Stimulated activated CD8-positive, alpha-beta memory T cell treated with anti-CD3 and anti-CD28 coated beads, Interleukin-15, amount 100 ng/mL, for 24 hours (primary cell): ENCODE results near the gene ZNF710.

ENCODE experiments used
- DNase-seq: peaks from one replicate; pipeline ENCODE4 v3.0.0-alpha.2; 2020; ENCODE audit warnings: low read depth

Gene ZNF710

DNA sequence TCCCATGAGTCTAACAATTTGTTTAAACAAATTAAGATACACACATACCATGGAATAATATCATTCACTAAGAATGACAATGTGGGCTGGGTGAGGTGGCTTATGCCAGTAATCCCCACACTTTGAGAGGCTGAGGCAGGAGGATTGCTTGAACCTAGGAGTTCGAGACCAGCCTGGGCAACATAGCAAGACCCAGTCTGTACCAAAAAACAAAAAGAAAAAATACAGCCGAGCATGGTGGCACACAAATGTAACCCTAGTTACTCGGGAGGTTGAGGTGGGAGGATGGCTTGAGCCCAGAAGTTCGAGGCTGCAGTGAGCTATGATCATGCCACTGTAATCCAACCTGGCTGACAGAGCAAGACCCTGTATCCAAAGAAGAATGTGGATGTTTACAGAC lies 4.0 kb upstream of the ZNF710 start:
- DNase-seq = no peak

DNA sequence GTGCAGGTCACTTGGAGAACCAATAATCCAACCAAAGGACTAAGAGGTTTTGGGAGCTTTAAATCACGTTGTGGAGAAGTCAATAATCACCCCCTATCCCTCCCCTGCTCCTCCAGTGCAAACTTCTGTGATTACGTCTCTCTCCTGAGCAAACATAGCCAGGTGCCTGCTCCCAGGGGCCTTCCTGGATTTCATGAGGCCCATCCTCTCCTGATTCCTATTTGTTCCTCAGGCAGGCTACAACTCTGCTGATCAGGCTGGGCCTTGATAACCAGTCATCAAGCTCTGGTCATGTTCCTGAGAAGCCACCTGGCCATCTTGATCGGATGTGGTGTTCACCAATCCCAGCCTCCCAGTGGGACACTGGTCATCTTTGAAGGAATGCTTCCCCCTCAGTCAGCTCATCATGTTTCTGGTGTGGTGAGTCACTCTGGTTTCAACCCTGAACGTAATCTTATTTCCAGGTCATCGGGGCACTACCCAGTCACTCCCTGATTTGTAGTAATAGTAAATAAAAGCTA lies 2.9 kb upstream of the ZNF710 start:
- DNase-seq = no peak

DNA sequence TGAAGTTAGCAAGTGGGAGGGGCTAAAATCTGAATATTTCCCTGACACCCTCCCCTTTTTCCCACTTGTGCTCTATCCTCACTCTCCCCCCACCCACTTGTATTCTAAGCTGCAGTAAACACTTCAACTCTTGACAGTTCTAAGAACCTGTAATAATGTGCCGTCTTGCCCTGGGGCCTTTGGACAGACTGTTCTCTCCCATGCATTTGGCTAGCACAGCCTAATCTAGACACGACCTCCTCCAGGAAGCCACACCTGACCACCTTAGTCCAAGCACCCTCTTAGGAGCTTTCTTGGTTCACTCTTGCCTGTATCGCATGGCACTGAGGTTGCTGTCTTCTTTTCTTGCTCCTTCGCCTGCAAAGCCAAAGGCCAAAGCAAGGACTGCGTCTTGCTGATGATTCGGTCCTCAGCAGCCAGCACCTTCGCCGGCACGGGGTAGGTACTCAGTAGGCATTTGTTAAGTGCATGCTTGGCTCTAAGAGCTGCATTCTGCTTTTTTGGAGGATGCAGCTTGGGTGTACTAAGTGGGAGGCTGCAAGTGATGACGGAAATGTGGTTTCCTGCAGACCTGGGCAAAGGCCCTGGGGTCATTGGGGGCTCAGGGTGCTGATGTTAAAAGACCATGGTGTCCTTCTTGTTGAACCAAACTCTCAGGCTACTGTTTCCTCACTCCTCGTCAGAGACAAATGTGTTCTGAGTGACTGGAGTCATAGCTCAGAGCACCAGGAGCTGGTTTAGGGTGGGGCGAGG lies 2.0 kb upstream of the ZNF710 start:
- DNase-seq = no peak

- no peak for DNase-seq
These were observed 1.4 kb upstream of the ZNF710 start for GRCh38 chr15:89999676-90000185.

- DNase-seq = no peak
These were observed 730 bp upstream of the ZNF710 start for GRCh38 chr15:90000186-90001001.

DNA sequence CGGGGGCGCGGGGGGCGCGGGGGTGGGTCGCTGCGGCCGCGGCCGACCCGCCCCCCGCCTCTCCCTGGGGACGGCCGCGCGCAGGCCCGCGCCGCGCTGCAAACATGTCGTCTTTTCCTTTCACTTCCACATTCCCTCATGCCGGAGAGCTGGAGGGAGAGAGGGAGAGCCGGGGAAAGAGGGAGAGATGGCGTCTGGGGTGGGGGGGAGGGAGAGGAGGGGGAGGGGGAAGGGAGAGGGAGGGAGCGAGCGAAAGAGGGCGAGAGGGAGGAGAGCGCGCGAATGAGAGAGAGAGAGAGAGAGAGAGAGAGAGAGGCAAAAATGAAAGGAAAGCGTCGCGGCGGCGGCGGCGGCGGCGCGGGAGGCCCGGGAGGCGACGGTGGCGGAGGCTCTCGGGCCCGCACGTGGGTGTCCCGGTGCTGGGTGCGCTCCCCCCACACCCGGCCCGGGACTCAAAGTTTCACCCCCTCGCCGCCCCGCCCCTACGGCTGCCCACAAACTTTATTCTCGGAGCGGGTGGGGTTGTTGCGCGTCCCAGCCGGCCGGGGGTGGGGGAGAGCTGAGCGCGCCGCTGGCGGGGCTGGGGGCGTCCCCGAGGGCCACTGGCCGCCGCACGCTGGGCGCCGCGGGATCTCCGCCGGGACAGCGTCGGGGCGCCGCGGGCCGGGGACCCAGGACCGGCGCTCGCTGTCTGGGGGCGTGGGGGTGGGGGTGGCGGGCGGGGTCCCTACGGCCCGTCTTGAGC lies 731 bp downstream of the ZNF710 start:
- peak; percentile 23 for DNase-seq

DNA sequence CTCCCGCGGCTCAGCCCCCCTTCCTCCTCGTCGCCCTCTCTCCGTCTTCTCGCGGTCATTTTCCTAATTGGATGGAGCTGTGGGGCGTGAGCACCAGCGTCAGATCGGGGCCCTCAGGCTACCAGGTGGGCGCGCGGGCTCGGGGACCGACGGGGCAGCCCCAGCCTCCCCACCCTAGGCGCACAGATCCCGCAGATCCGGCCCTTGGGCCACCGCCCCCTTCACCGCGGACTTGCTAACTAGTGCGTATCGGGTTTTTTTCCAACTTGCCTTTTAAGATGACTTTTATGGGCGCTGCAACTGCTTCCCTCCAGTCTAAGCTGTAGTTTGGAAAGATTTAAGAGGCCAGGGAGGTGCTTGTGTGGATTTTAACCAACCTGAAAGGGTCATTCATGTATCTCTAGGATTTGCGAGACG lies 1.3 kb downstream of the ZNF710 start:
- DNase-seq = no peak

DNA sequence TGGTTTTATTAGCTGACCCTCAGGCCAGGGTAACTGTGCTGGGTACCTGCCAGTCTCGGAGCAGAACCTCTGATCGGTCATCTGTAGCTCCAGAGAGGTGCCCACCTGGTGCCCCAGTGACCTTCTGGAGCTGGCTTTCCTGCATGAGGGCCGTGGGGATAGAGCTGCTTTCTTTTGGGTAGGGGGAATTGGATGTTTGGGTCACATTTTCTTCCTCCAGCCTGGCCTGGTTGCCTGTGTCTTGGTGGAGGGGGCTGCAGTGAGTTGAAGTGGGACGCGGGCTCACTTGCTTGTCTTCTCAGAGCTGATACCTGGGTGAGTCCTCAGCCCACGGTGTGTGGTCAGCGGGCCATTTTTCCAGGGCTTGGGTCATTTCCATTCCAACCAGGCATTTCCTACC lies 2.6 kb downstream of the ZNF710 start:
- no peak for DNase-seq

DNA sequence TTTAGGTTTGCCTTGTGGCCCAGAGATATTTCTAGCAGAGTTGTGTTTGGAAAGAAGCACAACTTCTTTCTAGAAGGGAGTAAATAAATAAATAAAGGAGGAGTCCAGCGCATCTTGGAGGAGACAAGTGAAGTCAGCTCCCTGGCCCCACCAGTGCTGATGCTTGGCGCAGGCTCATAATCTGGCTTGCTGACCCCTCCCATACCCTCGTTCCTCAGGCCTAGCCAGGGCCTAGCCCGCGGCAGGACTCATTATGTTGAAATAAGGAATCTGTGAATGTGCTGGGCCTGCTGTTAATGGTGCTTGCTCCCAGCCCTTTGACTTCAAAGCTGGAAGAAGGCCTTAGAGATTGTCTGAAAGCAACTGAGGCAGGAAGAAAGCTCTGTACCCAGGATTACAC lies 3.1 kb downstream of the ZNF710 start:
- DNase-seq = no peak

- DNase-seq = no peak
These were observed 3.5 kb downstream of the ZNF710 start for GRCh38 chr15:90004671-90005070.

GRCh38 chr15:90006217-90007075 lies 5.3 kb downstream of the ZNF710 start:
- DNase-seq = no peak

- DNase-seq = no peak
These were observed 5.9 kb downstream of the ZNF710 start for GRCh38 chr15:90007076-90007460.

GRCh38 chr15:90008607-90009006 lies 7.5 kb downstream of the ZNF710 start:
- no peak for DNase-seq

DNA sequence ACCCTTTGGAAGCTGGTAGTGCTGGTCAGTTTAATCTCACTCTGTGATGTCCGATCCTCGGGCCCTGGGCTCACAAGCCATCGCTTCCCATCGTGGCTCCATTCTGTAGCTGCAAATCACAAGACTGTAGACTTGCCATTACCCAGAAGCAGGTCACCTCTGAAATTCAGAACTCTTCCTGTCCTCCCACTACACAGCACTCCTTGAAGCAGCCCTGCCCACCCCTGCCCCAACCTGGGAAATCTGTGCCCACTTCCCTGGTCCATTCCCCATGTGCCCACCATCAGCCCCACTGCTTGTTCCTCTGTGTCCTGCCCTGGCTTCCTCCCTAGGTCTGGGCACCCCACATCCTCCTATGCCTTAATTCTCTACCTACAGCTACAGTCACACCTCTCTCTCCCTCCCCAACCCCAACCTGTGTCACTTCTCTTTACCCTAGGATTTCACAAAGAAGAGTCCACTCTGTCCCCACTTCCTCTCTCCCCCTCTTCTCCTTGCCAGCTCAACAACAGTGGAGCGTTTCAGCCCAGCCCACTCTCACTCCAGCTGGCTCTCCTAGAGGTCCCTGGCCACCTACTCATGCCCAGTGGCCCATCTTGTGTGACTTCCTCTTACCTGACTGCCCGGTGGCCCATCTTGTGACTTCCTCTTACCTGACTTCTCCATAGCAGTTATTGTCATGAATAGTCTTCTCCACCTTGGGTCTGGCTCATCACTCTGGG lies 8.3 kb downstream of the ZNF710 start:
- DNase-seq = no peak

DNA sequence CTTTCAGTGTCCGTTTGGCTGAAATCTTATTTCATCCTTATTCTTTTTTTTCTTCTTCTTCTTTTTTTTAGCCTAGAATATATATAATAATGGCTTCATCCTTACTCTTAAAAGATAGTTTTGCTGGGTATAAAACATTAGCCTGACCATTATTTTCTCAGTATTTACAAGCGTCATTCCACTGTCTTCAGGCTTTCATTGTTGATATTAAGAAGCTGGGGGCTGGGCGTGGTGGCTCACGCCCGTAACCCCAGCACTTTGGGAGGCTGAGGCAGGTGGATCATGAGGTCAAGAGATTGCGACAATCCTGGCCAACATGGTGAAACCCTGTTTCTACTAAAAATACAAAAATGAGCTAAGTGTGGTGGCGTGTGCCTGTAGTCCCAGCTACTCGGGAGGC lies 10.6 kb downstream of the ZNF710 start:
- DNase-seq = no peak

GRCh38 chr15:90013503-90013937 lies 12.4 kb downstream of the ZNF710 start:
- no peak for DNase-seq

- DNase-seq = no peak
These were observed 14.2 kb downstream of the ZNF710 start for GRCh38 chr15:90015294-90015693.

DNA sequence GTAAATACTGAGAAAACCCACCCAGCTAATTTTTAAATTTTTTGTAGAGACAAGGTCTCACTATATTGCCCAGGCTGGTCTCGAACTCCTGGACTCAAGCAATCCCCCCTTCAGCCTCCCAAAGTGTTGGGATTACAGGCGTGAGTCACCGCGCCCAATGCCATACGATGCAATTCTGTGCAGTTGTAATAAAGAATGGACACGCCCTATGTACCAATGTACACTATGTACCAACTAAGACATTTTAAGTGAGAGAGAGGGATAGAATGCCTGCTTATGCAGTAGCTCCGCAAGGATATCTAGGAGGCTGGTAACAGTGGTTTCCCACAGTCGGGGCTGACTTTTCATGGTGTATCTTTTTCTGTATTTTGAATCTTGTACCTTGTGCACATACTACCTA lies 14.6 kb downstream of the ZNF710 start:
- DNase-seq = no peak

GRCh38 chr15:90016721-90017120 lies 15.6 kb downstream of the ZNF710 start:
- no peak for DNase-seq

GRCh38 chr15:90018216-90018831 lies 17.2 kb downstream of the ZNF710 start:
- no peak for DNase-seq
